SU-DHL-6 (cell line): ENCODE measurements around the gene ALKBH2.

ENCODE experiments used
- H2AFZ ChIP-seq: fragments of 200-600 bp; sonication (generic); 2 replicates; pipeline ENCODE4 v1.6.1; 2014; ENCODE audit warnings: low read depth, mild to moderate bottlenecking, moderate library complexity, mixed read lengths, antibody characterized with exemption, low read length; ENCODE audit not compliant: severe bottlenecking
- H3F3A ChIP-seq: fragments of 200-600 bp; shearing (Covaris generic); 2 replicates; pipeline ENCODE4 v1.6.0; 2016; ENCODE audit warnings: antibody characterized with exemption, mild to moderate bottlenecking; ENCODE audit not compliant: insufficient read depth
- H3K27ac ChIP-seq: fragments of 200-600 bp; sonication (generic); 2 replicates; pipeline ENCODE4 v1.5.1; 2016; ENCODE audit warnings: low read depth, mild to moderate bottlenecking, low read length, moderate library complexity, mixed read lengths
- H3K27me3 ChIP-seq: fragments of 200-600 bp; sonication (generic), shearing (Covaris generic); 2 replicates; pipeline ENCODE4 v1.6.0; 2014; ENCODE audit warnings: mild to moderate bottlenecking, low read length
- H3K36me3 ChIP-seq: fragments of 200-600 bp; sonication (generic); 2 replicates; pipeline ENCODE4 v1.6.1; 2014; ENCODE audit warnings: mild to moderate bottlenecking, low read length, mixed read lengths
- H3K4me2 ChIP-seq: fragments of 300-600, 200-600 bp; shearing (Covaris generic), sonication (generic); 2 replicates; pipeline ENCODE4 v1.6.0; 2014; ENCODE audit warnings: low read length, low read depth, mild to moderate bottlenecking; ENCODE audit not compliant: poor library complexity, severe bottlenecking
- H3K4me3 ChIP-seq: fragments of 200-600 bp; sonication (generic); 2 replicates; pipeline ENCODE4 v1.5.1; 2014; ENCODE audit warnings: antibody characterized with exemption, low read length, mild to moderate bottlenecking, mixed read lengths; ENCODE audit not compliant: insufficient read depth, poor library complexity, severe bottlenecking
- H3K79me2 ChIP-seq: fragments of 200-600 bp; sonication (generic); 2 replicates; pipeline ENCODE4 v1.6.1; 2014; ENCODE audit warnings: mild to moderate bottlenecking, low read length, moderate library complexity; ENCODE audit not compliant: insufficient read depth
- H3K9ac ChIP-seq: fragments of 200-600 bp; sonication (generic); 2 replicates; pipeline ENCODE4 v1.7.0; 2014; ENCODE audit warnings: mild to moderate bottlenecking, low read length
- H3K9me2 ChIP-seq: fragments of 200-600 bp; sonication (generic); replicated peaks from 2 replicates; pipeline ENCODE4 v1.6.1; 2014; ENCODE audit warnings: low read length; ENCODE audit not compliant: insufficient read depth
- H3K9me3 ChIP-seq: fragments of 200-600 bp; sonication (generic); 2 replicates; pipeline ENCODE4 v1.6.1; 2014; ENCODE audit warnings: low read length, mixed read lengths; ENCODE audit not compliant: insufficient read depth
- H4K20me1 ChIP-seq: fragments of 200-600 bp; sonication (generic); 2 replicates; pipeline ENCODE4 v1.6.1; 2014; ENCODE audit warnings: low read depth, mild to moderate bottlenecking, antibody characterized with exemption, low read length, moderate library complexity, mixed read lengths
- EZH2phosphoT487 ChIP-seq: fragments of 200-600 bp; sonication (generic), shearing (Covaris generic); conservative IDR thresholded peaks from 2 replicates; pipeline ENCODE4 v1.6.1; 2018; ENCODE audit warnings: mild to moderate bottlenecking, antibody characterized with exemption, low read length, moderate library complexity, mixed read lengths
- TF ChIP-seq, protein P1 (sequence below): fragments of 200-600 bp; sonication (generic); IDR thresholded peaks from one replicate; pipeline ENCODE4 v1.5.1; 2017; ENCODE audit warnings: antibody characterized with exemption, mild to moderate bottlenecking, low read length, moderate library complexity; ENCODE audit not compliant: insufficient read depth, poor library complexity, severe bottlenecking

The ALKBH2 gene

DNA sequence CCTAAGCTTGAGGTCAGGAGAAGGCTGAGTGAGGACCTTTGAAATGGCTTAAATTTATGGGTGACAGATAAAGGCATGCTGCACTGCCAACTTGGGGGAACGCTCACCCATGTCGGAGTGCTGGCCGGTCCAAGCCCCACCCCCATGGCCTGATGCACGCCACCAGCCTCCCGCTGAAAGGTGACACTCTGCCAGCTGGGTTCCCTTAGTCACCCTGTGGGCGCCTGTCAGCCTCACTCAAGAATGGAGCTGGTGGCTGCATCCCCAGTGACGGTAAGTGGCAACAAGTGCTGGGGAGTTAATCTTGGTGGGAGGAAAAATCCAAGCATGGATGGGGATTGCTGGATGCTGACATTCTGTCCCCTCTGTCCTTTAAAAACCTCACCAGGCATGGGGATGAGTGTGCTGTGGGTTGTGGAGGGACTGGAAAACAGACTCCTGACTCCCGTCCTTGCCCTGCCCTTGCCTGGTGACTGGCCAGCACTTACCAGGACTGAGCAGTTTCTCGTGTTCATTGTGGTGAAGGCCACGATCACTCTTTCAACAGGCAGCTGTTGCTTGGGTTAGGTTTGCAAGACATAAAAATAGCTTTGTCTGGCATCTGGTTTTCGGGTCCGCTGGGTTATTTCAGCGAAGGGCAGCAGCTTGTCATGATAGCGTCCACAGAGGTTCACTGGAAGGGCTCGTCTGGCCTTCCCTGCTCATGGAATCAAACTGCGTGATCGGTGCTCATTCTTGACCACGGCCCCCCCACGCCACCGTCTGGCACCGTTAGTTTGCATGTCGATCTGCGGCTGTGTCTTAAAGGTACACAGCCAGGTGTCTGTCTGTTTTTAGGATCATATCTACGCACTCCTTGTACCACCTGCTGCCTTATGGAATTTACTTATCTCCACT, 38.1 kb upstream of the ALKBH2 start:
- no peak overlapping the region for H3K4me3 ChIP-seq
- peak overlapping the region; percentile 15 for H2AFZ ChIP-seq
- H3K27ac ChIP-seq: no peak overlapping the region
- peak overlapping the region; percentile 24 for H3K4me2 ChIP-seq
- no peak for TF ChIP-seq EZH2phosphoT487
- TF ChIP-seq, protein P1, sequence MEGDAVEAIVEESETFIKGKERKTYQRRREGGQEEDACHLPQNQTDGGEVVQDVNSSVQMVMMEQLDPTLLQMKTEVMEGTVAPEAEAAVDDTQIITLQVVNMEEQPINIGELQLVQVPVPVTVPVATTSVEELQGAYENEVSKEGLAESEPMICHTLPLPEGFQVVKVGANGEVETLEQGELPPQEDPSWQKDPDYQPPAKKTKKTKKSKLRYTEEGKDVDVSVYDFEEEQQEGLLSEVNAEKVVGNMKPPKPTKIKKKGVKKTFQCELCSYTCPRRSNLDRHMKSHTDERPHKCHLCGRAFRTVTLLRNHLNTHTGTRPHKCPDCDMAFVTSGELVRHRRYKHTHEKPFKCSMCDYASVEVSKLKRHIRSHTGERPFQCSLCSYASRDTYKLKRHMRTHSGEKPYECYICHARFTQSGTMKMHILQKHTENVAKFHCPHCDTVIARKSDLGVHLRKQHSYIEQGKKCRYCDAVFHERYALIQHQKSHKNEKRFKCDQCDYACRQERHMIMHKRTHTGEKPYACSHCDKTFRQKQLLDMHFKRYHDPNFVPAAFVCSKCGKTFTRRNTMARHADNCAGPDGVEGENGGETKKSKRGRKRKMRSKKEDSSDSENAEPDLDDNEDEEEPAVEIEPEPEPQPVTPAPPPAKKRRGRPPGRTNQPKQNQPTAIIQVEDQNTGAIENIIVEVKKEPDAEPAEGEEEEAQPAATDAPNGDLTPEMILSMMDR: no peak
- H3K27me3 ChIP-seq: no peaks in the 10 kb centered on the region
- H3F3A ChIP-seq: no peaks in the 10 kb centered on the region
- no peaks in the 10 kb centered on the region for H3K79me2 ChIP-seq
- H3K9me3 ChIP-seq: no peaks in the 10 kb centered on the region
- H4K20me1 ChIP-seq: no peaks in the 10 kb centered on the region
- no peaks in the 10 kb centered on the region for H3K9me2 ChIP-seq
- no peaks in the 10 kb centered on the region for H3K36me3 ChIP-seq
- H3K9ac ChIP-seq: peak overlapping the region; percentile 6; the same call in 1 of the 2 replicates

DNA sequence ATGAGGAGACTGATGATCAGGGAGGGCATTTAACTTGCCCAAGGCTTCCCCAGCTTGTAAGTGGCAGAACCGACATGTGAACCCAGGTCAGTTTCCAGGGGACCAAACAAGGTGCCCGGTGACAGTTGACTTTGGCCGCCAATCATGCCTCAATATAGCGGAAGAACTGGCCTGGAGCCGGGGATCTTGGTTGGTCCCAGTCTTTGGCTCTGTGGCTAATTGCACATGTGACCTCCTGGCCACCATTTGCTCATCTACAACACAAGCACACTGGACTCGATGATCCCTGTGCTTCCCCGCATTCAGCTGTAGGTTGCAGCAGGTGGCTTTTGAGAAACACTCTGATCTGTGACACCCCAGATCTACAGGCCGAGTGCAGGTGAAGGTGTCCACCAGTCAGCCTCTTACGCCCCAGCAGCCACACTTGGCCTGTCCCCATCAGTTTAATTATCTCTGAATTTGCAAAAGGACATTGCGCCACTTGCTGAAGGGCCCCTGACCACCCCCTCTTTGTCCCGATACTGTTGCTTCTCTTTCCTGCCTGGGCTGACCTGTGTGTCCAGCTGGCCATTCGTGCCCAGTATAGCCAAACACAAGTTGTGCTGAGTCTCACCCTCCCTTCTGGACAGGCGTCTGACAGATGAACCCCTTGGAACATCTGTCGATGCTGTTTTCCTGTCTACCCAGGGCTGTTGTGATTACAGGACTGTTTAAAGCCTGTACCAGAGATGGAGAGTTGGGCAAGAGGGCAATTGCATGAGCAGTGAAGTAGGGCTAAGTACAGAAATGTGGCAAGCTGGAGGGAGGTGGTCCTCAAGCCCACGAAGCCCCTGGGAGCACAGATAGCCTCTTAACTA, 37.3 kb upstream of the ALKBH2 start:
- H3K9me2 ChIP-seq: no peaks in the 10 kb centered on the region
- H3K27ac ChIP-seq: no peak overlapping the region
- H3K79me2 ChIP-seq: no peaks in the 10 kb centered on the region
- no peaks in the 10 kb centered on the region for H4K20me1 ChIP-seq
- H3K4me2 ChIP-seq: no peak overlapping the region
- no peaks in the 10 kb centered on the region for H3K36me3 ChIP-seq
- no peak overlapping the region for H3K4me3 ChIP-seq
- no peak overlapping the region for H2AFZ ChIP-seq
- H3K9me3 ChIP-seq: no peaks in the 10 kb centered on the region
- TF ChIP-seq, protein P1: no peak
- TF ChIP-seq EZH2phosphoT487: no peak
- no peak overlapping the region for H3K9ac ChIP-seq
- no peaks in the 10 kb centered on the region for H3K27me3 ChIP-seq
- H3F3A ChIP-seq: no peaks in the 10 kb centered on the region

DNA sequence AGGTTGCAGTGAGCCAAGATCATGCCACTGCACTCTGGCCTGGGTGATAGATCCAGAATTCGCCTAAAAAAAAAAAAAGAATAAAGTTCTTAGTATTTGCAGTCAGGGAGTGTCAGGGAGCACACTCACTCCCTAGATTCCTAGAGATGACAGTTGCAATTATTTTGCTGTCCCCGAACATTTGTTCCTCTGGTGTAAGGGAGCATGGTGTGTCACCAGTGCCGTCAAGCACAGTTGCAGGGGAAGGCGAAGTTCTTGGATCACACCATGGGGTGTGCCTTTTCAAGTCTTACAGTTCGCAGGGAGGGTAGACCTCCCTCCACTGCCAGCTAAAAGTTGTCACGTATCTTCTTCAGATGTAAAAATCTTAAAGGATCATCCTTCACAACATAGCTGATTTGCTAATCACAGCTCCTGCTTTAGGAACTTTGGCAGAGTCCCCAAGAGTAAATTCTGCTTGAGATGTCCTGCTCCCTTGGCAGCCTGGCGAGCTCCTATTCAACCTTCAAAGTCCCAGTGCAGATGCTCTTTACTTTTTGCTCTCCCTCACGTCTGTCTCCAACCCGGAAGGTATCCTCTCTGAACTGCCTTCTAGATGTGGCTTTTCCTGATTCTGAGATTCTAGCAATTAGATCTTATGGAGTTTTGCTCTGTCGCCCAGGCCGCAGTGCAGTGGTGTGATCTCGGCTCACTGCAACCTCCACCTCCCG, 34.4 kb upstream of the ALKBH2 start:
- Histone ChIP-seq H3K9me2 (no peaks in the 10 kb centered on the region), H2AFZ (no peak overlapping the region)

More for the DNA sequence above, 34.4 kb upstream of the ALKBH2 start:
- no peaks in the 10 kb centered on the region for H3F3A ChIP-seq
- H3K27me3 ChIP-seq: no peaks in the 10 kb centered on the region
- no peak overlapping the region for H3K9ac ChIP-seq
- no peaks in the 10 kb centered on the region for H4K20me1 ChIP-seq
- no peak overlapping the region for H3K27ac ChIP-seq
- no peaks in the 10 kb centered on the region for H3K79me2 ChIP-seq
- no peaks in the 10 kb centered on the region for H3K36me3 ChIP-seq
- no peak overlapping the region for H3K4me3 ChIP-seq
- no peaks in the 10 kb centered on the region for H3K9me3 ChIP-seq
- H3K4me2 ChIP-seq: no peak overlapping the region
- no peak for TF ChIP-seq EZH2phosphoT487
- TF ChIP-seq, protein P1: no peak
